ENCODE results near the gene ZNF423. TPM values are rescaled to one million over a fixed set of nuclear protein-coding genes. Genes with fewer than 3 reads are reported as not detected.

ZNF423 gene
- total RNA-seq, 3 donors from 2014 or later (not counting 1 experiment from before 2014, with no cell fraction given) = not detected

- ATAC-seq (no peak), DNase-seq (no peak)
- TF ChIP-seq, protein P1, sequence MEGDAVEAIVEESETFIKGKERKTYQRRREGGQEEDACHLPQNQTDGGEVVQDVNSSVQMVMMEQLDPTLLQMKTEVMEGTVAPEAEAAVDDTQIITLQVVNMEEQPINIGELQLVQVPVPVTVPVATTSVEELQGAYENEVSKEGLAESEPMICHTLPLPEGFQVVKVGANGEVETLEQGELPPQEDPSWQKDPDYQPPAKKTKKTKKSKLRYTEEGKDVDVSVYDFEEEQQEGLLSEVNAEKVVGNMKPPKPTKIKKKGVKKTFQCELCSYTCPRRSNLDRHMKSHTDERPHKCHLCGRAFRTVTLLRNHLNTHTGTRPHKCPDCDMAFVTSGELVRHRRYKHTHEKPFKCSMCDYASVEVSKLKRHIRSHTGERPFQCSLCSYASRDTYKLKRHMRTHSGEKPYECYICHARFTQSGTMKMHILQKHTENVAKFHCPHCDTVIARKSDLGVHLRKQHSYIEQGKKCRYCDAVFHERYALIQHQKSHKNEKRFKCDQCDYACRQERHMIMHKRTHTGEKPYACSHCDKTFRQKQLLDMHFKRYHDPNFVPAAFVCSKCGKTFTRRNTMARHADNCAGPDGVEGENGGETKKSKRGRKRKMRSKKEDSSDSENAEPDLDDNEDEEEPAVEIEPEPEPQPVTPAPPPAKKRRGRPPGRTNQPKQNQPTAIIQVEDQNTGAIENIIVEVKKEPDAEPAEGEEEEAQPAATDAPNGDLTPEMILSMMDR (IDR thresholded peaks at IDR 0.05) = no peak
- H3K27ac ChIP-seq (ENCODE audit: low read length) = no peak overlapping the region
- no peak overlapping the region for H3K4me3 ChIP-seq (ENCODE audit: low read length)
- H3K27ac Mint-ChIP-seq = no peak overlapping the region
- H3K4me1 ChIP-seq (ENCODE audit: control insufficient read depth, insufficient read depth, low read length) = no peaks in the 10 kb centered on the region
- H3K9me3 Mint-ChIP-seq = no peaks in the 10 kb centered on the region
- no peaks in the 10 kb centered on the region for H3K4me1 Mint-ChIP-seq
- H3K27me3 Mint-ChIP-seq (ENCODE audit: low read depth in 2 of 2) = peaks cover 6 to 9% of the 10 kb centered on the region in 2 donors
- no peaks in the 10 kb centered on the region for H3K36me3 Mint-ChIP-seq
- H3K36me3 ChIP-seq (ENCODE audit: control insufficient read depth, insufficient read depth, low read length) = no peaks in the 10 kb centered on the region
- H3K9me3 ChIP-seq (ENCODE audit: control insufficient read depth, insufficient read depth, low read length) = no peaks in the 10 kb centered on the region
- WGBS (ENCODE audit: insufficient coverage) = 86% methylated on average over 14 of the region's 14 CpGs
- intact Hi-C loops (cut with micrococcal nuclease) = no loop called here
- no peaks in the 10 kb centered on the region for H3K27me3 ChIP-seq (ENCODE audit: control insufficient read depth, insufficient read depth, low read length)
- H3K4me3 Mint-ChIP-seq = no peak overlapping the region
Measured at GRCh38 chr16:49866595-49867071, 10.7 kb upstream of the ZNF423 start.

DNA sequence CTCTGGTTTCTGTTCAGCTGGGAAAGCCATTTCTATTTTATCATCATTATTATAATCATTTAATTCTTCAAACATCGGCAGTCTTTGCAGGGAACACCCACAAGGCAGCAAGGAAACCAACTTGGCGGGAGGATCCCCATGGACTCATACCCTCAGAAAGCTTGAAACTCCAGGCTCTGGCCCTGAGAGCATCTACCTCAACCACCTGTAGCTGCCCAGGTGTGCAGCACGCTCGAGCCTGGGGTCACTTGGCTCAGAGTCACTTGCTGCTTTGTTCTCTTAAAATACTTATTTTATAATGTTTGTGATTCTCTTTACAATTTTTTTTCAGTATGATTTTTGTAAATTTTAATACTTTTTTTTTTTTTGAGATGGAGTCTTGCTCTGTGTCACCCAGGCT lies 6.8 kb upstream of the ZNF423 start:
- H3K27me3 Mint-ChIP-seq (ENCODE audit: low read depth in 2 of 2) = peaks cover 6 to 16% of the 10 kb centered on the region in 2 donors
- Histone ChIP-seq H3K4me3 (ENCODE audit: low read length) (no peak overlapping the region), H3K36me3 (ENCODE audit: control insufficient read depth, insufficient read depth, low read length) (no peaks in the 10 kb centered on the region), H3K4me1 (ENCODE audit: control insufficient read depth, insufficient read depth, low read length) (peaks cover 12% of the 10 kb centered on the region), H3K27me3 (ENCODE audit: control insufficient read depth, insufficient read depth, low read length) (peaks cover 11% of the 10 kb centered on the region), H3K27ac (ENCODE audit: low read length) (no peak overlapping the region), H3K9me3 (ENCODE audit: control insufficient read depth, insufficient read depth, low read length) (no peaks in the 10 kb centered on the region)
- DNase-seq (no peak), ATAC-seq (no peak)
- peaks cover 0 to under 1% of the 10 kb centered on the region in 2 donors for H3K4me1 Mint-ChIP-seq
- H3K9me3 Mint-ChIP-seq = no peaks in the 10 kb centered on the region
- H3K4me3 Mint-ChIP-seq = no peak overlapping the region
- H3K36me3 Mint-ChIP-seq = no peaks in the 10 kb centered on the region
- TF ChIP-seq, protein P1 (IDR thresholded peaks at IDR 0.05) = no peak
- intact Hi-C loops (cut with micrococcal nuclease) = no loop called here
- 94% methylated on average over 2 of the region's 4 CpGs for WGBS (ENCODE audit: insufficient coverage)
- H3K27ac Mint-ChIP-seq = no peak overlapping the region

DNA sequence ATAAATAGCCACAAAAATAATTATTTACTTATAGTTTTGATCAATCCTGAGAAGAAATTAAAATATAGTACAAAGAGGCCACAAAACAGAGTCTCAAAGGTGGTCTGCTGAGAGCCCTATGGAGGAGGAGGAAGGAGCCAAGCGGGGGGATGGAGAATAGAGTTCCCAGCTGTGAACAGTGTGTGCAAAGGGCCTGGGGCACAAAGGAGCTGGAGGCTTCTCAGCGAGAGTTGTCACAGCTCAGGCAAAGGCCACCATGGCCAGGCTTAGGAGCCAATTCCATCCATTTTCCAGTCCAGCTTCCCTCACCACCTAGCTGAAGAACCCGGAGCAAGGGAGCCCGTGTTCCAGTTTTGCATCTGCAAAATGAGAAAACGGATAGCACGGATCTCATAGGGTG lies 5.4 kb upstream of the ZNF423 start:
- peaks cover 22% of the 10 kb centered on the region for H3K4me1 ChIP-seq (ENCODE audit: control insufficient read depth, insufficient read depth, low read length)
- H3K4me3 ChIP-seq (ENCODE audit: low read length) = no peak overlapping the region
- no peak overlapping the region for H3K27ac ChIP-seq (ENCODE audit: low read length)
- 88% methylated on average over 6 of the region's 6 CpGs for WGBS (ENCODE audit: insufficient coverage)
- DNase-seq (no peak), ATAC-seq (no peak)
- intact Hi-C loops (cut with micrococcal nuclease) = no loop called here
- no peak overlapping the region for H3K4me3 Mint-ChIP-seq
- peaks cover 16% of the 10 kb centered on the region for H3K27me3 ChIP-seq (ENCODE audit: control insufficient read depth, insufficient read depth, low read length)
- peaks cover 0 to 5% of the 10 kb centered on the region in 2 donors for H3K4me1 Mint-ChIP-seq
- peaks cover 6 to 22% of the 10 kb centered on the region in 2 donors for H3K27me3 Mint-ChIP-seq (ENCODE audit: low read depth in 2 of 2)
- TF ChIP-seq, protein P1 (IDR thresholded peaks at IDR 0.05) = no peak
- no peaks in the 10 kb centered on the region for H3K9me3 Mint-ChIP-seq
- no peaks in the 10 kb centered on the region for H3K36me3 ChIP-seq (ENCODE audit: control insufficient read depth, insufficient read depth, low read length)
- no peak overlapping the region for H3K27ac Mint-ChIP-seq
- H3K36me3 Mint-ChIP-seq = no peaks in the 10 kb centered on the region
- H3K9me3 ChIP-seq (ENCODE audit: control insufficient read depth, insufficient read depth, low read length) = no peaks in the 10 kb centered on the region

GRCh38 chr16:49860593-49860992 lies 4.7 kb upstream of the ZNF423 start:
- ATAC-seq (no peak), DNase-seq (no peak)
- Mint-ChIP-seq H3K27ac (no peak overlapping the region), H3K27me3 (ENCODE audit: low read depth in 2 of 2) (peaks cover 6 to 22% of the 10 kb centered on the region in 2 donors), H3K36me3 (no peaks in the 10 kb centered on the region), H3K9me3 (no peaks in the 10 kb centered on the region), H3K4me3 (no peak overlapping the region), H3K4me1 (peaks cover 0 to 5% of the 10 kb centered on the region in 2 donors)
- TF ChIP-seq, protein P1 (IDR thresholded peaks at IDR 0.05) = no peak
- intact Hi-C loops (cut with micrococcal nuclease) = no loop called here
- no peak overlapping the region for H3K4me3 ChIP-seq (ENCODE audit: low read length)
- H3K9me3 ChIP-seq (ENCODE audit: control insufficient read depth, insufficient read depth, low read length) = no peaks in the 10 kb centered on the region
- no peak overlapping the region for H3K27ac ChIP-seq (ENCODE audit: low read length)
- peaks cover 25% of the 10 kb centered on the region for H3K4me1 ChIP-seq (ENCODE audit: control insufficient read depth, insufficient read depth, low read length)
- H3K27me3 ChIP-seq (ENCODE audit: control insufficient read depth, insufficient read depth, low read length) = peaks cover 19% of the 10 kb centered on the region
- 96% methylated on average over 1 of the region's 2 CpGs for WGBS (ENCODE audit: insufficient coverage)
- H3K36me3 ChIP-seq (ENCODE audit: control insufficient read depth, insufficient read depth, low read length) = no peaks in the 10 kb centered on the region
